Activated CD8-positive, alpha-beta T cell treated with anti-CD3 and anti-CD28 coated beads for 36 hours (primary cell): ENCODE data around the gene TOMM22. TPM values are rescaled to one million over a fixed set of nuclear protein-coding genes. Genes with fewer than 3 reads are reported as not detected.

ENCODE experiments used
- ATAC-seq: fragments of 200-7000 bp; cut with Tn5 transposase; one replicate; pipeline ENCODE4 v1.10.0; 2021; ENCODE audit warnings: mild to moderate bottlenecking, moderate library complexity
- CTCF ChIA-PET: fragments of 350-600 bp; sonication (Branson Sonifier 250); formaldehyde crosslinking; loops from one replicate; lab custom pipeline; 2021; ENCODE audit warnings: antibody characterized with exemption; lab: Charles Lee
- POLR2A ChIA-PET: fragments of 350-600 bp; sonication (Branson Sonifier 250); formaldehyde crosslinking; loops from one replicate; lab custom pipeline; 2021; ENCODE audit warnings: antibody characterized with exemption; lab: Charles Lee
- DNase-seq: peaks from one replicate; pipeline ENCODE4 v3.0.0-alpha.2; 2020
- H3K27ac Mint-ChIP-seq: one replicate; pipeline ENCODE4 v1.8.0; 2021; ENCODE audit warnings: mild to moderate bottlenecking, mixed read lengths
- H3K27me3 Mint-ChIP-seq: one replicate; pipeline ENCODE4 v1.8.0; 2021; ENCODE audit warnings: mixed read lengths
- H3K36me3 Mint-ChIP-seq: one replicate; pipeline ENCODE4 v1.8.0; 2021; ENCODE audit warnings: low read depth, mixed read lengths
- H3K4me1 Mint-ChIP-seq: one replicate; pipeline ENCODE4 v1.8.0; 2021; ENCODE audit warnings: low read depth, mixed read lengths
- H3K4me3 Mint-ChIP-seq: one replicate; pipeline ENCODE4 v1.8.0; 2021; ENCODE audit warnings: mild to moderate bottlenecking, moderate library complexity, mixed read lengths
- H3K9me3 Mint-ChIP-seq: one replicate; pipeline ENCODE4 v1.8.0; 2021; ENCODE audit warnings: mixed read lengths
- intact Hi-C: fragments of 100-400 bp; cut with micrococcal nuclease; formaldehyde crosslinking; loops from one replicate; pipeline ENCODE4 v1.10.0; 2022
- total RNA-seq, 2 experiments: library from RNA; stranded (reverse); gene quantifications; one replicate each; pipeline ENCODE4 v1.2.3, GENCODE V29; 2021
- TF ChIP-seq, protein P1 (sequence below): fragments of 200-600 bp; IDR thresholded peaks from one replicate; pipeline ENCODE4 v1.8.0; 2022; ENCODE audit warnings: antibody characterized with exemption, mild to moderate bottlenecking

The TOMM22 gene
- total RNA-seq, 2 experiments from 2014 or later = 155 to 158 TPM

DNA sequence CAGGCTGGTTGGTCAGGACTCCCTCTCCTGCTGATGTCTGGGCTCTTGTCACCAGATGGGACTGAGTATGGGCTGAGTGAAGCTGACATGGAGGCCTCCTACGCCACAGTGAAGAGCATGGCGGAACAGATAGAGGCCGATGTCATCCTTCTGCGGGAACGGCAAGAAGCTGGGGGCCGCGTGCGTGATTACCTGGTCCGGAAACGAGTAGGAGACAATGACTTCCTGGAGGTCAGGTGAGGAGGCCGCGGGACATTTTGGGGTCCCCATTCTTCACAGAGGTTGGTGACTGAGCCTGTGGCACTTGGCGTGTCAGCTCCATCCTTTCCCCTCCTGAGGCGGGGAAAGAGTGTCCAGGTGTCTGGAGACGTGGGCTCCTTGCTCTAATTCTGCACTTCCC lies 34.1 kb downstream of the TOMM22 start:
- POLR2A ChIA-PET = interaction anchor here (3.2 to 41.0 kb wide), 2 partner anchors 9 to 26 kb away, joined by 20 to 905 read pairs; partner anchors contain the start of genes GTPBP1 and SUN2
- CTCF ChIA-PET = interaction anchor here (2.8 to 3.4 kb wide), 2 partner anchors 9 to 17 kb away, joined by 8 to 13 read pairs; no protein-coding TSS in a partner anchor
- TF ChIP-seq, protein P1, sequence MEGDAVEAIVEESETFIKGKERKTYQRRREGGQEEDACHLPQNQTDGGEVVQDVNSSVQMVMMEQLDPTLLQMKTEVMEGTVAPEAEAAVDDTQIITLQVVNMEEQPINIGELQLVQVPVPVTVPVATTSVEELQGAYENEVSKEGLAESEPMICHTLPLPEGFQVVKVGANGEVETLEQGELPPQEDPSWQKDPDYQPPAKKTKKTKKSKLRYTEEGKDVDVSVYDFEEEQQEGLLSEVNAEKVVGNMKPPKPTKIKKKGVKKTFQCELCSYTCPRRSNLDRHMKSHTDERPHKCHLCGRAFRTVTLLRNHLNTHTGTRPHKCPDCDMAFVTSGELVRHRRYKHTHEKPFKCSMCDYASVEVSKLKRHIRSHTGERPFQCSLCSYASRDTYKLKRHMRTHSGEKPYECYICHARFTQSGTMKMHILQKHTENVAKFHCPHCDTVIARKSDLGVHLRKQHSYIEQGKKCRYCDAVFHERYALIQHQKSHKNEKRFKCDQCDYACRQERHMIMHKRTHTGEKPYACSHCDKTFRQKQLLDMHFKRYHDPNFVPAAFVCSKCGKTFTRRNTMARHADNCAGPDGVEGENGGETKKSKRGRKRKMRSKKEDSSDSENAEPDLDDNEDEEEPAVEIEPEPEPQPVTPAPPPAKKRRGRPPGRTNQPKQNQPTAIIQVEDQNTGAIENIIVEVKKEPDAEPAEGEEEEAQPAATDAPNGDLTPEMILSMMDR = no peak
- intact Hi-C loops = no loop called here
- Mint-ChIP-seq H3K9me3 (no peaks in the 10 kb centered on the region), H3K27ac (no peak overlapping the region), H3K4me3 (no peak overlapping the region), H3K36me3 (peaks cover 28% of the 10 kb centered on the region), H3K4me1 (peaks cover 30% of the 10 kb centered on the region), H3K27me3 (no peaks in the 10 kb centered on the region)
- DNase-seq (no peak), ATAC-seq (no peak)

DNA sequence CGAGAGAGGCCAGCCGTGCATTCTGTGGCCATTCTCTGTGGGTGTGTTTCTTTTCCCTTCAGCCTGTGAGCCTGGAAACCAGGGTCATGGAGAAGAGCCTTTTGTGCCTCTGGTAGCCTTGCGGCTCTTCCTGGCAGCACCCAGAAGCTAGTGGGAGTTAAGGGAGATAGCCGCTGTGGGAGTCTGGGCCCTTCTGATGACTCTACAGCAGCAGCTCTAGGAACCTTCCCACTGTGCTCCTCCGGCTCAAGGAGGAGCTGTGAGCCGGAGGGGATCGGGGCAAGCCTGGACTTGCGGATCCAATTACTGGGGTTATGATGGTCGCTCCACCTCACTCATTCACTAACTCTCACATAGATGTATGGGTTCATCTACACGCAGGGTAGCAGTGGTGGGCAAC lies 34.5 kb downstream of the TOMM22 start:
- TF ChIP-seq, protein P1 = no peak
- Mint-ChIP-seq H3K9me3 (no peaks in the 10 kb centered on the region), H3K27ac (no peak overlapping the region), H3K27me3 (no peaks in the 10 kb centered on the region), H3K4me3 (no peak overlapping the region), H3K4me1 (peaks cover 27% of the 10 kb centered on the region), H3K36me3 (peaks cover 26% of the 10 kb centered on the region)
- ChIA-PET CTCF (interaction anchor here (2.8 to 3.4 kb wide), 2 partner anchors 9 to 17 kb away, joined by 8 to 13 read pairs; no protein-coding TSS in a partner anchor), POLR2A (interaction anchor here (0.8 to 41.0 kb wide), 3 partner anchors 10 to 25 kb away, joined by 3 to 905 read pairs (median 20); partner anchors contain the start of genes GTPBP1 and SUN2)
- intact Hi-C loops = no loop called here
- ATAC-seq = no peak
- no peak for DNase-seq

DNA sequence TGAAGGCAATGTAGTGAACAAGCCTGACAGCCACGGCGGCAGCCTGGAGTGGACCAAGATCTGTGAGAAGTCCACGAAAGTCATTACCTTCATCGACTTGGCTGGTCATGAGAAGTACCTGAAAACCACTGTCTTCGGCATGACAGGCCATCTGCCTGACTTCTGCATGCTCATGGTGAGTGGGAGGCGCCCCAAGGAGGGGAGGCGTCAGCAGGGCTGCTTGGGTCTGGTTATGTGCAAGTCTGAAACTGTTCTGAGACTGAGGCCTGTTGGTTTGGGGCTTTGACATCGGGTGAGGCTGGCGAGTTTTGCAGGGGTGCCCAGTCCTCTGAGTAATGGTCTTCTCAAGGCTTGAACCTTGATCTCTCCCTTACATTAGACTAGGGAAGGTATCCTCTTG lies 35.1 kb downstream of the TOMM22 start:
- no peak overlapping the region for H3K27ac Mint-ChIP-seq
- intact Hi-C loops = no loop called here
- TF ChIP-seq, protein P1 = no peak

DNA sequence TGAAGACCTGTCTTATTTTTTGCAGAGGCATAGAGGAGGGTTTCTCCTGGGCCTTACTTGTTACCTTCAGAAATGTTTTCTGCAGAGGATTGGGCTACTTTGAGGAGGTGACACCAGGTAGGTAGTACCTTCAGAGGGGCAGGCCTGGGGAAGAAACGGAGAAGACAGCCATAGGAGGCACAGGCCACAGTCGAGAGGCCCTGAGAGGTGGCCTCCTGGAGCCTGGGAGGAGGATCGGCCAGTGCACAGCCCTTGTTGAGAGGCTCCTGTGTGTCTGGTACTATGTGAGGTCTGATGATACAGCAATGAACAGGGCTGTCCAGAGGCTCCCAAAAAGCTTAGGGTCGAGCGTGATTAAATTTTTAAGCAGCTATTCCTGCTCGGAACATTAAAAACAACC lies 35.5 kb downstream of the TOMM22 start:
- H3K36me3 Mint-ChIP-seq = peaks cover 29% of the 10 kb centered on the region
- H3K27me3 Mint-ChIP-seq = no peaks in the 10 kb centered on the region
- no peak overlapping the region for H3K4me3 Mint-ChIP-seq
- ATAC-seq (no peak), DNase-seq (no peak)
- POLR2A ChIA-PET = interaction anchor here (3.2 to 41.0 kb wide), 2 partner anchors 11 to 25 kb away, joined by 20 to 905 read pairs; partner anchors contain the start of genes GTPBP1 and SUN2
- CTCF ChIA-PET = interaction anchor here (9.7 kb wide), 1 partner anchor 18 kb away, joined by 73 read pairs; no protein-coding TSS in a partner anchor
- no peaks in the 10 kb centered on the region for H3K9me3 Mint-ChIP-seq
- TF ChIP-seq, protein P1 = no peak
- H3K4me1 Mint-ChIP-seq = peaks cover 22% of the 10 kb centered on the region
- intact Hi-C loops = no loop called here
- H3K27ac Mint-ChIP-seq = no peak overlapping the region

More for the DNA sequence above, 35.1 kb downstream of the TOMM22 start:
- ATAC-seq (no peak), DNase-seq (no peak)
- H3K4me1 Mint-ChIP-seq = peaks cover 26% of the 10 kb centered on the region
- POLR2A ChIA-PET = interaction anchor here (0.8 to 41.0 kb wide), 3 partner anchors 10 to 25 kb away, joined by 3 to 905 read pairs (median 20); partner anchors contain the start of genes GTPBP1 and SUN2
- H3K9me3 Mint-ChIP-seq = no peaks in the 10 kb centered on the region
- peaks cover 29% of the 10 kb centered on the region for H3K36me3 Mint-ChIP-seq
- no peak overlapping the region for H3K4me3 Mint-ChIP-seq
- H3K27me3 Mint-ChIP-seq = no peaks in the 10 kb centered on the region
- CTCF ChIA-PET = interaction anchor here (2.8 to 9.7 kb wide), 3 partner anchors 8 to 18 kb away, joined by 8 to 73 read pairs (median 13); no protein-coding TSS in a partner anchor

DNA sequence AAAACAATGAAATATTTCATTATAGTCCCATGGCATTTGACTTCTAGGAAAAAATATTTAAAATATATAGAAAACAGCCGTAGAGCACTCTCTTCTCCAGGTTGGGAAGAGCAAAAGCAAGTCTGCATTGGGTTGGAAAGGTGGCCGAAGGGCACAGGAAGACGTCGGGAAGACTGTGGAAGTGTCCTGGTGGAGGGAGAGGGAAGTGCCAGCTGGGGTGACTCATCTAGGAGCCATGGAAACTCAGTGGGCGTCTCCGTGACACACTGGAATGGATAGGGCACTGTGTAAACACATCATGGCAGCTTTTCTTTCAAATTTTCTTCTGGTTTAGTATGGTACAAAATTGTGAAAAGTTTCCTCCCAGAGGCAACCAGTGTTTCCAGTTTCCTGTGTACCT lies 36.7 kb downstream of the TOMM22 start:
- Mint-ChIP-seq H3K27ac (no peak overlapping the region), H3K27me3 (no peaks in the 10 kb centered on the region), H3K4me1 (peaks cover 12% of the 10 kb centered on the region), H3K4me3 (no peak overlapping the region), H3K36me3 (peaks cover 29% of the 10 kb centered on the region), H3K9me3 (no peaks in the 10 kb centered on the region)
- intact Hi-C loops = no loop called here
- TF ChIP-seq, protein P1 = no peak
- ATAC-seq (no peak), DNase-seq (no peak)
- ChIA-PET CTCF (interaction anchor here (9.7 kb wide), 1 partner anchor 16 kb away, joined by 73 read pairs; no protein-coding TSS in a partner anchor), POLR2A (interaction anchor here (3.2 to 41.0 kb wide), 2 partner anchors 12 to 23 kb away, joined by 20 to 905 read pairs; partner anchors contain the start of genes GTPBP1 and SUN2)
